ENCODE data around the gene FARP2.
"Not testable (repeated sequence)": the region's sequence is repeated elsewhere in the genome, so short reads cannot be mapped to it uniquely, and the experiment has no call there.

Gene FARP2

DNA sequence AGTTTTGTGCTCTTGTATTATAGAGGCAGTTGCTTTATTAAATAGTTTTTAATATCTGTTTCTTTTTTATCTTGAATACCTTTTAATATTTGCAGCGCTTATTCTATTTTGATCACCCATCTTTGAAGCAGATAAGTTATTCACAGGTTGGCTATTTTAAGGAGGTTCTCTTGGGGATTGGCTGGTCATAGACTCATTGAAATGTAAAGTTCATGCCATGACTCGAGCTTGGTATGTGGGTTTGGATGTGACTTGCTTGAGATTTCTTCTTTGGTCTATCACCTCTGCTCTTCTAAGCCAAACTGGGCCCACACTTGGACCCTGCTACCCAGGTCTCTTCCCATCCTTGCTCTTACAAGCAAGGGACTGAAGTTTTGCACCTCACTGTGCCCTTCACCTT is 33.6 kb downstream of the FARP2 start:
- Histone ChIP-seq H3K9me3 (ENCODE audit: control insufficient read depth, low read length) (no peaks in the 10 kb centered on the region), H3K4me1 (ENCODE audit: control insufficient read depth, insufficient read depth, low read length, poor library complexity, severe bottlenecking) (no peaks in the 10 kb centered on the region), H3K36me3 (ENCODE audit: control insufficient read depth, insufficient read depth, low read length) (peaks cover 15% of the 10 kb centered on the region), H3K27ac (ENCODE audit: low read depth, low read length, severe bottlenecking) (no peak overlapping the region), H3K4me3 (ENCODE audit: extremely low read depth, insufficient read depth, low read length, poor library complexity, severe bottlenecking) (no peak overlapping the region)
- 40% methylated on average over 1 of the region's 2 CpGs; no CpG with 5 or more reads in 1 of the 2 experiments for WGBS, 2 experiments (ENCODE audit: insufficient coverage in 2 of 2)

DNA sequence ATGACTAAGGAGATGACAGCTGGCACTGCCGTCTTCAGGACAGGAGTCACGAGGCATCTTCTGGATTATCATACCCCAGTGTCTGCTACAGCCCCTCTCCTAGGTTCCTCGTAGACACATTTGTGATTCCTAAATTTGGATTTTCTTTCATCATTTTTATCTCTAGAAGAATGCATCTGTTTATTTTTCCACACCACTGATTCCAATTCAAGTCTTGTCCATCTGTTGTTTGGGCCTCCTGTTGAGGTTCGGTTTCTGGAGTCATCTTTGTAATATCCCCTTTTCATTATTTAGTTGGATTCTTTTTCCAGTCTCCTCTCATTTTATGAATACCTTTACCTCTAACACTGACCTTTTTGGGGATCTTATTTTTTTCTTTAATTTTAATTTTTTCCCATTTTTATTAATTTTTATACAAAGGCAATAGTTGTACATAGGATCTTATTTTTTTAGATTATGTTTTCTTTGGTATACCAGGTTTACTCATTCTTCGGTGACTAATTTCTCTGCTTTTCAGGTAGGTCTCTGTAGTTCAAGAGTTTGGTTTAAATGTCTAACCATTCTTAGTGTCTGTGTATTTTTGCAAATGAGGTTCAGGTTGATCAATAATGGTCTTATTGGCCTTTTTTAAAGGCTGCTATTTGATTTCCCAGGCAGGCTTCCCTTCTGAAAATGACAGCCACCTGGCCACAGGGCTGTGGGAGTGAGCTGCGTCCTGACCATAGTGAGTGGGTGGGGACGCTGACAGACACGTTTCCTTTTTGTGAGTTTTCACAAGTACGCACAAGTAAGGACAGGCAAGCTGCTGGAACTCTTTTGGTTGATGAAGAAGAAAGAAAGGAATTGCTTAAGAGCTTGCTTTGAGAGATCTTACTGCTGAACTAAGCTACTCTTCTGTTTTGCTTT is 34.5 kb downstream of the FARP2 start:
- 87 to 99% methylated on average over 8 of the region's 9 CpGs for WGBS, 2 experiments (ENCODE audit: insufficient coverage in 2 of 2)
- Histone ChIP-seq H3K27ac (ENCODE audit: low read depth, low read length, severe bottlenecking) (no peak overlapping the region), H3K4me1 (ENCODE audit: control insufficient read depth, insufficient read depth, low read length, poor library complexity, severe bottlenecking) (no peaks in the 10 kb centered on the region), H3K36me3 (ENCODE audit: control insufficient read depth, insufficient read depth, low read length) (peaks cover 20% of the 10 kb centered on the region), H3K9me3 (ENCODE audit: control insufficient read depth, low read length) (no peaks in the 10 kb centered on the region), H3K4me3 (ENCODE audit: extremely low read depth, insufficient read depth, low read length, poor library complexity, severe bottlenecking) (no peak overlapping the region)

DNA sequence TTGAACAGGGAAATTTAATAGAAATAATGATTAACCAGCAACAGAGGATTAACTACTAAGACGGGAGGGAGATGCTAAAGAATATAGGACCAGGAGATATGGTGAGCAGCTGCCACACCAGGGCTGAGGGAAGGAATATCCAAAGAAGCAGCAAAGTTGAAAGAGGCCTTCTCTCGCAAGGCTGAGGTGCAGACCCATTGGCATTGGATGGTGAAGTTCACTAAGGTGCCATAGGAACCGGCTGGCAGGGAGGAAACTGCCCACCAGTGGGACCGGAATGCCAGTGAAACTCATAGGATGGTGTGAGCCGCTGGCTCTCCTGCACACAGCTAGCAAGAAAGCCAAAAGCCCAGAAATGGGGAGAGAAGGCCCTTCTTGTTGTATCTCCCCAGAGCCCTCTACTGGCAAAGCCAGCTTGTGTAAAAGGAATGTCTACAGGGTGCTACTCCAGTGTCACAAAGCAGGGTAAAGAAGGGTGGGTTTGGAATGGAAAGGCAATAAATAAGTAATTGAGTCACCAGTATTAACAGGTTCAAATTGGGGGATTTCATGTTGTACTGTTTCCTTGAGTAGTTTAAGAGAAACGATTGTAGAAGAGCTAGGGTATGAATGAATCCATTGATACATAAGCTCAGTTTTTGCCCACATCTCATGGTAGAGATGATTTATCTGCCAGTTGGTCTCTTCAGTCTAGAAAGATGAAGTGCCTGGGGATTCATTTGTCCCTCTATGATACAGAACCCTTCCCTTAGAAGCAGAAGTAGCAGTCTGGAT is 36.0 kb downstream of the FARP2 start:
- Histone ChIP-seq H3K4me3 (ENCODE audit: extremely low read depth, insufficient read depth, low read length, poor library complexity, severe bottlenecking) (no peak overlapping the region), H3K36me3 (ENCODE audit: control insufficient read depth, insufficient read depth, low read length) (peaks cover 16% of the 10 kb centered on the region), H3K27ac (ENCODE audit: low read depth, low read length, severe bottlenecking) (no peak overlapping the region), H3K9me3 (ENCODE audit: control insufficient read depth, low read length) (no peaks in the 10 kb centered on the region), H3K4me1 (ENCODE audit: control insufficient read depth, insufficient read depth, low read length, poor library complexity, severe bottlenecking) (no peaks in the 10 kb centered on the region)
- WGBS, 2 experiments (ENCODE audit: insufficient coverage in 2 of 2): 72 to 84% methylated on average over 6 of the region's 6 CpGs

DNA sequence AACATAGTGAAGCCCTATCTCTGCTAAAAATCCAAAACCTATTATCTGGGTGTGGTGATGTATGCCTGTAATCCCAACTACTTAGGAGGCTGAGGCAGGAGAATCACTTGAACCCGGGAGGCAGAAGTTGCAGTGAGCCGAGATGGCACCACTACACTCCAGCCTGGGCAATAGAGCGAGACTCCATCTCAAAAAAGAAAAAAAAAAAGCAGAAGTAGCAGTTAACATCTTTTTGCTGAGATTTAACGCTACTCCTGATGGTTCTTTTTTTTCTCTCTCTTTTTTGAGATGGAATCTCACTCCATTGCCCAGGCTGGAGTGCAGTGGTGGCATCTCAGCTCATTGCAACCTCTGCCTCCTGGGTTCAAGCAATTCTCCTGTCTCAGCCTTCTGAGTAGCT is 36.7 kb downstream of the FARP2 start:
- H3K9me3 ChIP-seq (ENCODE audit: control insufficient read depth, low read length); H3K4me1 ChIP-seq (ENCODE audit: control insufficient read depth, insufficient read depth, low read length, poor library complexity, severe bottlenecking); H3K4me3 ChIP-seq (ENCODE audit: extremely low read depth, insufficient read depth, low read length, poor library complexity, severe bottlenecking); H3K27ac ChIP-seq (ENCODE audit: low read depth, low read length, severe bottlenecking): not testable (repeated sequence)
- 80 to 96% methylated on average over 1 to 4 of the region's 4 CpGs for WGBS, 2 experiments (ENCODE audit: insufficient coverage in 2 of 2)
- peaks cover 15% of the 10 kb centered on the region for H3K36me3 ChIP-seq (ENCODE audit: control insufficient read depth, insufficient read depth, low read length)

DNA sequence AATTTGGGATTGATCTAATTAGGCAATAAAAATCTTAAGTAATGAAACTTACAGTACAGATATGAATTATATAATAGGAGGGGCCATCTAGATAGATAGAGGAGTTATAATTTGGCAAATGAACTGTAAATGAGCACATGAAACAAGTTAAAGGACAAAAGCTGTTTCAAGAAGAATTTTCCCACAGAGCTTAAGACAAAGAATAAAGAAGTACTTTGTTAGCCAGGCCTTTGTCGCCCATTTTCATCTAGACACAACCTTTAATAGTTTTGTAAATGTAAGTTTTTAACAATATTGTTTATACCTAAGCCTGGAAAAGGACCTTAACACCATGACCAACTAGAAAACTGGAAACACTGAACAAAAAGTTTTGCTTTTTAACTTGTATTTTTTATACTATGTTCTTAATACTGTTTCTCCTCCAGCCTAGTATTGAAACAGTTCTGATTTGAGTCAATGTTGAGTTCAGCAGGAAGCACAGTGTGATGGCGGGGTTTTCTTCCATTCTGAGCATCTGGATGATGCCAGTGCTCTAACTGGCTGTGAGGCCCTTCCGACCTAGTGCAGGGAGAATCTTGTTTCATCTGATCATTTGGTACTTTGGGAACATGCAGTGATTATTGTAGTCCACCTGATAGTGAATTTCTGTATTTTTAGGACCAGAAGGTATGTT is 37.6 kb downstream of the FARP2 start:
- H3K9me3 ChIP-seq (ENCODE audit: control insufficient read depth, low read length): no peaks in the 10 kb centered on the region
- H3K36me3 ChIP-seq (ENCODE audit: control insufficient read depth, insufficient read depth, low read length): peaks cover 13% of the 10 kb centered on the region
- no peak overlapping the region for H3K27ac ChIP-seq (ENCODE audit: low read depth, low read length, severe bottlenecking)
- H3K4me1 ChIP-seq (ENCODE audit: control insufficient read depth, insufficient read depth, low read length, poor library complexity, severe bottlenecking): no peaks in the 10 kb centered on the region
- WGBS, 2 experiments (ENCODE audit: insufficient coverage in 2 of 2): 94 to 100% methylated on average over 2 of the region's 3 CpGs
- no peak overlapping the region for H3K4me3 ChIP-seq (ENCODE audit: extremely low read depth, insufficient read depth, low read length, poor library complexity, severe bottlenecking)

DNA sequence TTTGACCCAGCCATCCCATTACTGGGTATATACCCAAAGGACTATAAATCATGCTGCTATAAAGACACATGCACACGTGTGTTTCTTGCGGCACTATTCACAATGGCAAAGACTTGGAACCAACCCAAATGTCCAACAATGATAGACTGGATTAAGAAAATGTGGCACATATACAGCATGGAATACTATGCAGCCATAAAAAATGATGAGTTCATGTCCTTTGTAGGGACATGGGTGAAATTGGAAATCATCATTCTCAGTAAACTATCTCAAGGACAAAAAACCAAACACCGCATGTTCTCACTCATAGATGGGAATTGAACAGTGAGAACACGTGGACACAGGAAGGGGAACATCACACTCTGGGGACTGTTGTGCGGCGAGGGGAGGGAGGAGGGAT is 40.7 kb downstream of the FARP2 start:
- H3K4me1 ChIP-seq (ENCODE audit: control insufficient read depth, insufficient read depth, low read length, poor library complexity, severe bottlenecking); H3K9me3 ChIP-seq (ENCODE audit: control insufficient read depth, low read length); H3K27ac ChIP-seq (ENCODE audit: low read depth, low read length, severe bottlenecking); H3K4me3 ChIP-seq (ENCODE audit: extremely low read depth, insufficient read depth, low read length, poor library complexity, severe bottlenecking); H3K36me3 ChIP-seq (ENCODE audit: control insufficient read depth, insufficient read depth, low read length): not testable (repeated sequence)
- WGBS, 2 experiments (ENCODE audit: insufficient coverage in 2 of 2): 83 to 100% methylated on average over 3 of the region's 6 CpGs

DNA sequence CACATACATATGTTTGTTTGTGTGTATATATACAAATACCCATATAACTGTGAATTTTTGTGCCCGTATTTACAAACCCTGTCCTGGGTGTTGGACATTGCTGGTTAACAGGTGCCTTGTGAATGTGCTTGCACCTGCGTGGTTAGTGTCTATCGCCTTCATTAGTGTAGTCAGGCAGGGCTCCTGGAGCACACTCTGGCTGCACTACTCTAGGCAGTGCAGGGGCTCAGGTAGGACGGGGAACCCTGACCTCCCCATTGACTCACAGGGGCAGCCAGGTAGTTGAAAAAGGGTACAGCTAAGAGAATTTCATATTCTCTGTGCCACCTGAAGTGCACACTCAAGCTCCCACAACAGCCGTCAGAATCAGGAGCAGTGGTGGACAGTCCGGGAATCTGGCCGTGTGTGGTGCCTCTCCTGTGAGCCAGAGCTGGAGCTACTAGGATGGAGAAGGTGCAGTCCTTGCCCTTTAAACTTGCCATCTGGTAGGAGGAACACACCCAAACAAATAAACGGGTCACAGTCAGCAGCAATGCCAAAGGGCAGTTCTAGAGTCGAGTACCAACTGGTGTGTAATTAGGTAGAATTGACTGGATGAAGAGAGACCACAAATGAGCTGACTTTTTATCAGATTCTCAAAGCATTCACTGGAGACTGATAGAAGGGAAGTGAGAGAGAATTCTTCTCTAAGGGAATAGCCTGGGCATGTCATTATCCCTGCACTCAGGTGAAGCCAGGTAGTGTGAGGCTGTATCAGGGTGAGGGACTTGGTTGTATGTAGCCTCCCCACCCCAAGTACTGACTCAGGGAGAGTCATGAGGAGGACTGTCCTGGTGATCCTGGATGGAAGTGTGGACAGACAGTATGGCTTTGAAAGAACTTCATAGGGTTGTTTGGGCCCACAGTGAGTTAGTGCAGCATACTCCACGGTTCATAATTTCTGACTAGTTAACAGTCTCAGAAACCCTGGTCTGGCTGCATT is 44.1 kb downstream of the FARP2 start:
- H3K36me3 ChIP-seq (ENCODE audit: control insufficient read depth, insufficient read depth, low read length): peaks cover 5% of the 10 kb centered on the region
- no peak overlapping the region for H3K27ac ChIP-seq (ENCODE audit: low read depth, low read length, severe bottlenecking)
- no peaks in the 10 kb centered on the region for H3K4me1 ChIP-seq (ENCODE audit: control insufficient read depth, insufficient read depth, low read length, poor library complexity, severe bottlenecking)
- no peak overlapping the region for H3K4me3 ChIP-seq (ENCODE audit: extremely low read depth, insufficient read depth, low read length, poor library complexity, severe bottlenecking)
- H3K9me3 ChIP-seq (ENCODE audit: control insufficient read depth, low read length): no peaks in the 10 kb centered on the region
- WGBS, 2 experiments (ENCODE audit: insufficient coverage in 2 of 2): 95% methylated on average over 5 to 8 of the region's 10 CpGs

DNA sequence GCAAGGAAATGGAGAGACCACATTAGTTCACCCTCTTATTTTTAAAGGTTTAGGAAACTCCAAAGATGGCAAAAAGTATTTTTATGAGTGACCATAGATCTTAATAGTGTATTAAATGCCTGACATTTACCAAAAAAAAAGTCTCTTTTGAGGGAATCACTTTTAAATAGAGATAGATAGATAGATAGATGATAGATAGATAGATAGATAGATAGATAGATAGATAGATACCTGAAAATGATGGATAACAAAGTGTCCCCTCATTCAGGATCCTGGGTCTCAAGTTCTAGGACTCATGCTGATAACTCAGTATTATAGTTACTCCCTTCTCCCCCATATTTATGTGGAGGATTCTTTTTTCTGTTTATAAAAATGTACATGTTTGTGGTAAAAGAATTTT is 52.8 kb downstream of the FARP2 start:
- H3K36me3 ChIP-seq (ENCODE audit: control insufficient read depth, insufficient read depth, low read length): peaks cover 49% of the 10 kb centered on the region
- no peak overlapping the region for H3K4me3 ChIP-seq (ENCODE audit: extremely low read depth, insufficient read depth, low read length, poor library complexity, severe bottlenecking)
- no peaks in the 10 kb centered on the region for H3K9me3 ChIP-seq (ENCODE audit: control insufficient read depth, low read length)
- H3K4me1 ChIP-seq (ENCODE audit: control insufficient read depth, insufficient read depth, low read length, poor library complexity, severe bottlenecking): no peaks in the 10 kb centered on the region
- no peak overlapping the region for H3K27ac ChIP-seq (ENCODE audit: low read depth, low read length, severe bottlenecking)

DNA sequence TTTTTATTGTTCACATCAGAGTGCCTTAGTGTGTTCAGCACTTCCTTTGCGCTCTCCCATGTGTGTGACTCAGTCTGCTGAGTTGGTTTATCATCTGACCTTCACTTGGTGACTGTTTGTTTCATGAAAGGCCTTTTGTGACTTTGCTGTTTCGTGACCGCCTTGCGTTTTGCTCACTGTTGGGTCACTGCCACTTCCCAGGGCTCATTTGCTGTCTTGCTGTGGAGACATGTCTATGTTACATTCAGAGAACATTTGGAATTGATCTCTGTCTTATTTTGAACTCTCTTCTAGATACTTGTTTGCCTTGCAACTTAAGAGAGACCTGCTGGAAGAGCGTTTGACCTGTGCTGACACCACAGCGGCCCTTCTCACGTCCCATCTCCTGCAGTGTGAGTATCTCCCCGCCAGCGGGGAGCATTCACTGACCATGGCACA is 54.7 kb downstream of the FARP2 start:
- WGBS, 2 experiments (ENCODE audit: insufficient coverage in 2 of 2): 93 to 99% methylated on average over 9 of the region's 9 CpGs
- Histone ChIP-seq H3K36me3 (ENCODE audit: control insufficient read depth, insufficient read depth, low read length) (peaks cover 63% of the 10 kb centered on the region), H3K4me1 (ENCODE audit: control insufficient read depth, insufficient read depth, low read length, poor library complexity, severe bottlenecking) (no peaks in the 10 kb centered on the region), H3K4me3 (ENCODE audit: extremely low read depth, insufficient read depth, low read length, poor library complexity, severe bottlenecking) (no peak overlapping the region), H3K9me3 (ENCODE audit: control insufficient read depth, low read length) (no peaks in the 10 kb centered on the region), H3K27ac (ENCODE audit: low read depth, low read length, severe bottlenecking) (peak overlapping the region; percentile 6)

DNA sequence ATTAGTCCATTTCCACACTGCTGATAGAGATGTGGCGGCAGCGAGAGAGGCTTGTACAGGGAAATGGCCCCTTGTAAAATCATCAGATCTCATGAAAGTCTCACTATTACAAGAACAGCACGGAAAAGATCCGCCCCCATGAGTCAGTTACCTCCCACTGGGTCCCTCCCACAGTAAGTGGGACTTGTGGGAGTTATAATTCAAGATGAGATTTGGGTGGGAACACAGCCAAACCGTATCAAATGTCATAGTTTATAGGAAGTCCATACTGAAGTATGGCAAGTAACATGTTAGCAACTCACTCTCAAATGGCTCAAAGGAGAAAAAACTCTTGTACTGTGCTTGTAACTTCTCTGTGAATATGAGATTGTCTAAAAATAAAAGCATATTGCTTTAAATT is 56.1 kb downstream of the FARP2 start:
- no peak overlapping the region for H3K27ac ChIP-seq (ENCODE audit: low read depth, low read length, severe bottlenecking)
- no peaks in the 10 kb centered on the region for H3K4me1 ChIP-seq (ENCODE audit: control insufficient read depth, insufficient read depth, low read length, poor library complexity, severe bottlenecking)
- no peaks in the 10 kb centered on the region for H3K9me3 ChIP-seq (ENCODE audit: control insufficient read depth, low read length)
- H3K36me3 ChIP-seq (ENCODE audit: control insufficient read depth, insufficient read depth, low read length): peaks cover 66% of the 10 kb centered on the region
- no peak overlapping the region for H3K4me3 ChIP-seq (ENCODE audit: extremely low read depth, insufficient read depth, low read length, poor library complexity, severe bottlenecking)
- WGBS, 2 experiments (ENCODE audit: insufficient coverage in 2 of 2): 100% methylated on average over 1 to 4 of the region's 5 CpGs

Measured in mesodermal cell (in vitro differentiated cells).